Measurements from ENCODE around the gene STARD3NL.
"Not testable (repeated sequence)": the region's sequence is repeated elsewhere in the genome, so short reads cannot be mapped to it uniquely, and the experiment has no call there.

The STARD3NL gene, protein sequence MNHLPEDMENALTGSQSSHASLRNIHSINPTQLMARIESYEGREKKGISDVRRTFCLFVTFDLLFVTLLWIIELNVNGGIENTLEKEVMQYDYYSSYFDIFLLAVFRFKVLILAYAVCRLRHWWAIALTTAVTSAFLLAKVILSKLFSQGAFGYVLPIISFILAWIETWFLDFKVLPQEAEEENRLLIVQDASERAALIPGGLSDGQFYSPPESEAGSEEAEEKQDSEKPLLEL

DNA sequence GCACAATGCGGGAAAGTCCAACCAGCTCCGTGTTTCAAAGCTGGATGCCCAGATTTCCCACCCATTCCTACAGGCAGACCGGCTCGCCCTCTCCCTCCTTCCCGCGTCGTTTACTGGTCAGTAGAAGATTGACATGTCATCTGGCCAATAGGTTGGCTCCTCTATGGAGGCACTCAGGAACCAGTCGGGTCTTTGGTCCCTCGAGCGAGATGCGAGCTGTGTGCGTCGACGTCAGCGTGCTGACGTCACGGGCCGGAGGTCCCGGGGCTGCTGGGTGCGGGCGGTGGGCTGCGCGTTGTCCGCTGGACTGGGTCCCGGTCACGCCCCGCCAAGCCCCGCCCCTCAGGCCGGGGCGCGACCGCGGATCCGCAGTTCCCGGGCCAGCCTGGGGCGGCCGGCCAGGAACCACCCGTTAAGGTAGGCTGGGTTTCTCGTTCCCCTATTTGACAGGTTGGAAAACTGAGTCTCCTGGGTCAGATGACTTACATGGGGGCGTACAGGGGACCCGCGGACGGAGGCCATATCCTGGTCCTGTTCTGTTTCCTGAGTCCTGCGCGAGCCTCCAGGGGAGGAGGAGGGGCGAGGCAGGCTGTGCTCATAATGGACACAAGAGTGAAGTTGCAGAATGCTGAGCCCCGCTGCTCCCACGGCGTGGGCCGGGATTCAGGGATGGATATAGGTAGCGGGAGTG, at the start of gene STARD3NL:
Gene STARD3NL, plus strand, starts transcription at position 242 of the 691 bp plus-strand sequence. CDS start 29,260 bp downstream, outside the sequence.
- intact Hi-C loops (cut with DNase I): loop anchor here (5.0 kb wide), 1 partner anchor 39 kb away; no protein-coding TSS in a partner anchor
- DNase-seq: peak; percentile 88 to 99 (median 96)

GRCh38 chr7:38129162-38129561, 48.9 kb upstream of the STARD3NL start:
- intact Hi-C loops (cut with DNase I): no loop called here

GRCh38 chr7:38129579-38129978, 48.5 kb upstream of the STARD3NL start:
- intact Hi-C loops (cut with DNase I): no loop called here
- no peak for DNase-seq

More at GRCh38 chr7:38129162-38129561, 48.9 kb upstream of the STARD3NL start:
- no peak for DNase-seq

- DNase-seq: no peak
- intact Hi-C loops (cut with DNase I): no loop called here
Observed at GRCh38 chr7:38138171-38138570, 39.9 kb upstream of the STARD3NL start.

DNA sequence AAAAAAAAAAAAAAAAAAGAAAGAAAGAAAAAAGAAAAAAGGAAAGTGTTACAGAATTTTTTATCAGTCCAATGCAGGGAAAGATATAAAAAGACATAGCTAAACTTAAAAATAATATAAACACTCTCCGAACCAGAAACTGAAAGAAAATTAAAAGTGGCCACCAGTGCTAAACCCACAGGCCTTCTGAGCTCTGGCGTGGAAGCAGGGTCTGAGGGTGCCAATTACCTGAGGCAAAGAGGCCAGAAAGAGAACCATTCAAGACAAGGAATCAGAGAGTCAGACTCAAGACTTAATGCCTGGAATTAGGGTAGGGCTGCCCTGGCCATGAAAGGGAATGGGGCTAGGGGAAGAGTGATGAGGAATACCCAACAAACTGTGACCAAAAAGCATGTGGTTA, 36.9 kb upstream of the STARD3NL start:
- intact Hi-C loops (cut with DNase I): no loop called here
- no peak for DNase-seq

GRCh38 chr7:38142736-38143135, 35.3 kb upstream of the STARD3NL start:
- DNase-seq: no peak
- intact Hi-C loops (cut with DNase I): no loop called here

DNA sequence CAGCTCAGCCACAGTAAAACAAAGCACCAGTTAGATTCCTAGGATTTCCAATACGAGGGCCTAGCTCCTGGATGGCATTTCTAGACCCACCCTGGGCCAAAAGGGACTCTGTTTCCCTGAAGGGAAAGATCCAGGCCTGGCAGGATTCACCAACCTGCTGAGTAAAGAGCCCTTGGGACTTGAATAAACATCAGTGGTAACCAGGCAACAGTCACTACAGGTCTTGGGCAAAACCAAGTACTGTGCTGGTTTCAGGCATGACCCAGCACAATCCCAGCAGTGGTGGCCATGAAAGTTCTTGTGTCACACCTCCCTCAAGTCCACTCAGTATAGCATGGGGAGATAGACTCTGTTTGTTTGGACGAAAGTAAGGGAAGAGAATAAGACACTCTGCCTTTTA, 31.0 kb upstream of the STARD3NL start:
- intact Hi-C loops (cut with DNase I): no loop called here
- no peak for DNase-seq

DNA sequence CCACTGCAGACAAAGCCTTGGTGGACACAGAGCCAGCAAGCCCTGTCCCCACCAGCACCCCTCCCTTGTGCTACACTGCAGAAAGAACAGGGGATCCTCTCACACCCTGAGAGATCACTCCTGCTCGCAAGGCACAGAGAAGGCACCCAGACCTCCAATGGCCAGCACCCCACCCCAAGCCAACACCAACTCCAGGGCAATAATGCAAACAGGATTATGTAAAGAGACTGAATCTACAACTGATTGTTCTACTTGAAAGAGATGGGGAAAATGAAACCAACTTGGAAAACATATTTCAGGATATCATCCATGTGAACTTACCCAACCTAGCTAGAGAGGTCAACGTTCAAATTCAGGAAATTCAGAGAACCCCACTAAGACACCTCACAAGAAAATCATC, 26.5 kb upstream of the STARD3NL start:
- DNase-seq: no peak
- intact Hi-C loops (cut with DNase I): no loop called here

- no peak for DNase-seq
- intact Hi-C loops (cut with DNase I): no loop called here
Observed at GRCh38 chr7:38153515-38153914, 24.5 kb upstream of the STARD3NL start.

GRCh38 chr7:38154278-38154677, 23.8 kb upstream of the STARD3NL start:
- intact Hi-C loops (cut with DNase I): no loop called here
- no peak for DNase-seq

DNA sequence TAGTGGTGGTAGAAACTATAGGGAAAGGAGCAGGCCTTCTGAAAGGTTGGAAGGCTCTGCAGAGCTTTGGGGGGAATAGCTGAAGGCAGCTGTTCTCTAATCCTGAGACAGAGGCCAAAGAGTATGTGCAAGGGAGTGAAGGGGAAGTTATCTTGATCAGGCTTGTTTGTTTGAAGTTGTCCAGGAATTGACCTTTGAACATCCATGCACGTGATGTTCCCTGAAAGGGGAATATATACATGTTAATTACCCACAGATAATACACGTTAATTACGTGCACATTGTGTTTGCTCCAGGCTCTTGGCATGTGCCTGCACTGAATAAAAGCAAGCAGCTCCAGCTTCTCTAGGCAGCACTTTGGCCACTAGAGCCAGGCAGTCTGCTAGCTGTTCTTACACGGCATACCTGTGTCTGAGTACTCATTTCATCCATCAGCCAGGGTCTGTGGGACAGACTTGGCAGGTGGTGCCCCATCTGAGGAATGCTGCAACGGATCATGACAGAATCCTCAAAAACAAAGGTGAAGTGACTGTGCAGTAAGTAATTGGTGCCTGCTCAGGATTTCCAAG, 18.0 kb upstream of the STARD3NL start:
- intact Hi-C loops (cut with DNase I): no loop called here
- DNase-seq: no peak

- intact Hi-C loops (cut with DNase I): no loop called here
- no peak for DNase-seq
Observed at GRCh38 chr7:38162036-38162435, 16.0 kb upstream of the STARD3NL start.

- DNase-seq: no peak
- intact Hi-C loops (cut with DNase I): no loop called here
Observed at GRCh38 chr7:38163671-38164070, 14.4 kb upstream of the STARD3NL start.

- DNase-seq: no peak
- intact Hi-C loops (cut with DNase I): no loop called here
Observed at GRCh38 chr7:38168890-38169570, 9.0 kb upstream of the STARD3NL start.

DNA sequence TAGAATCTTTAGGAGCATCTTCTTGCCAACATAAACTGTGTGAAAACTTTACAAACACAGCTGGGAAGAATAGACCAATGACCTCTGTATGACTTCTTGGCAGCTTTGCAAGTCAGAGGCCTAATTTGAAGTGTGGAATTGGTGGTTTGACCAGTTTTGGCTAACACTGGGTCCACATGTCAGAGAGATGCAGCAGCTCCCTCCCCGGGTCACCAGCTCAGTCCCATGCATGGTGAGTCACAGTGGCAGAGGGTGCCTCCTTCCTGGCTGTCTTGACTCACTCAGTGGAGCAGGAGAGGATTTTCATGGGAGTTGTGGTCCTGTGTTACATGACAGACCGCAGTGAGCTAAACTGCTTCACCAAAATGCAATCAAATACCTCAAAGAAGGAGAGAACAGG, 8.2 kb upstream of the STARD3NL start:
- intact Hi-C loops (cut with DNase I): no loop called here
- peak in 1 of 10 donors; percentile 76 for DNase-seq

DNA sequence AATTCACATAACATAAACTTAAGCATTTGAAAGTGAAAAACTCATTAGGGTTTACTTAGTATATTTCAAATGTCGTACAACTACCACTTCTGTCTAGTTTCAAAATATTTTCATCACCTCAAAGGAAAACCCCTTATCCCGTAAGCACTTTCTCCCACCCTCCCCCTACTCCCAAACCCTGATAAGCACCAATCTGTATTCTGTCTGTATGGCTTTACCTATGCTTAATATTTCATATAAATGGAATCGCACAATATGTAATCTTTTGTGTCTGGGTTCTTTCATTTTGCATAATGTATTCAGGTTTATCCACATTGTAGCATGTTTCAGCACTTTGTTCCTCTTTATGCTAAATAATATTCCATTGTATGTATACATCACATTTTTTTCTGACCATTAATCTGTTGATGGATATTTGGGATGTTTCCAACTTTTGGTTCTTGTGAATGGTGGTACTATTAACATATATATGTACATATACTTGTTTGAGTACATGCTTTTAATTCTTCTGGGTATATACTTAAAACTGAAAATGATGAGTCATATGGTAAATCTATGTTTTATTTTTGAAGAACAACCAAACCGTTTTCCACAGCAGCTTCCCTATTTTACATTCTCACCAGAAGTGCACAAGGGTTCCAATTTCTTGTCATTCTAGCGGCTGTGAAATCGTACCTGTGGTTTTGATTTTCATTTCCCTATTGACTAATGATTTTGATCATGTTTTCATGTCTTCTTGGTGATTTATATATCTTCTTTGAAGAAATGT, 6.2 kb upstream of the STARD3NL start:
- intact Hi-C loops (cut with DNase I): no loop called here
- no peak for DNase-seq

GRCh38 chr7:38175547-38175946, 2.5 kb upstream of the STARD3NL start:
- intact Hi-C loops (cut with DNase I): loop anchor here (5.0 kb wide), 1 partner anchor 42 kb away; no protein-coding TSS in a partner anchor
- not testable (repeated sequence) for DNase-seq

DNA sequence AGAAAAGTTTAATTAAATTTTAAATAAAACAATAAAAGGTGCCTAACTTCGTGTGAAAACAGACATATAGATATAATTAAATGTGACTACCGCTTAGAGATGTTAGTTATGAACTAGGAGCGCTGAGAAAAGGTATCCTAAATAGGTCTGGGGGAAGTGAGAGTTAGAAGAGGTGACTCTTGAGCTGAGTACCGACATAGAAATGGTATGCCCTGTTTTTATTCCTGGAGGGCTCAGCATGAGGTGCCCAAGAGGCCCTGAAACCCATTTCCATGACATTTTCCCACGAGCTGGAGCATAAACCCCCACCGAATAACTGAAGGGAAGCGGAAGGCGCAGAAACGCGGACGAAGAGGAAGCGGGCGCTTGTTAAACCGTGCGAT, 433 bp upstream of the STARD3NL start:
- intact Hi-C loops (cut with DNase I): loop anchor here (5.0 kb wide), 1 partner anchor 40 kb away; no protein-coding TSS in a partner anchor
- DNase-seq: no peak

DNA sequence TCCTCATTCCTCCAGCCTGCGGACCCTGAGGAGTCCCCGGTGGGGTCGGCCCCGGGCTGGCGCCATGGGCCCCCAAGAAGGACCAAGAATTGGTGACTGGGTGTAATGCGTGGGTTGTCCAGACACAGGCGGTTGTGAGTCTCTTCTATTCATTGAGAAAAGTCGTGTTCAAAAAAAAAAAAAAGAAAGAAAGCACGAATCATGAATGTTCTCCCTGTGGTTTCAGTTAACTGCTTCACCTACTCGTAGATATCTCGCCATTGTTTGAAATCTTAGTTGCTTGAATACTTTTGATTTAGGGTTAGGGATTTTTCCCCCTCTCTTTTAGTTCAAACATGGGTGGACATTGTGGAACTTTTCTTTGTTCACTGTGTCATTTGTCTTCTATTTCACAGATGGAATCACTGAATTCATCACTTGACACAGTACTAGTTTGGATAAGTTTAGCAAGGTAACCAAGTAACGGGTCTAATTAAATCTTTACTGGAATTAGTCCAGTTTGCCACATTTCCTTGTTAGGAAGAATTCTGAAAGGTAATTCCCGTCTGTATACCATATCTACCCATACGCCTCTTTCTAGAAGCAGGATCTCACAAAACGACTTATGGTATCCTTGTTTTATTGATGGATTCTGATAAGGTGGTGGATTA, 775 bp downstream of the STARD3NL start:
- intact Hi-C loops (cut with DNase I): loop anchor here (5.0 kb wide), 1 partner anchor 38 kb away; no protein-coding TSS in a partner anchor
- no peak for DNase-seq

DNA sequence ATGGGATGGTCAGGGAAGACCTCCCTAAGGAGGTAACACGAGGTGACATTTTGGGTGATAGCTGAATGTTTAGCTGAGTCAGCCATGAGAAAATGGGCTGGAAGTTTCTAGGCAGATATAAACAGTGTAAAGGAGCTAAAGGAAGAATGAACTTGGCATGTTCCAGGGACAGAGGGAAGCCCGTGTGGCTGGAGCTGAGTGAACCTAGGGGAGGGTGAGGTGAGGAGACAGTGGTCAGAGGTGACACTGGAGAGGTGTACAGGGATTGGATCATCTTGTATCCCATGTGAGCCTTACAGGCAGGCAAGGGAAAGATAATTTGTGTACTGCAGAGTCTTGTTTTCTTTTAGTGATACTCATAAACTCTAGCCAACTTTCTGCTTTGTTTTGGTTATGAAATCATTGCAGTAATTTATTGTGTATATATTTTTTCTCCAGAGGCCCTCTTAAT, 1.8 kb downstream of the STARD3NL start:
- intact Hi-C loops (cut with DNase I): loop anchor here (5.0 kb wide), 1 partner anchor 38 kb away; no protein-coding TSS in a partner anchor
- no peak for DNase-seq

All from posterior cingulate gyrus (tissue), 11 donors.